ENCODE data around the gene TRIP11.

- peak; percentile 98 for TF ChIP-seq POLR2AphosphoS5 (IDR thresholded peaks at IDR 0.05; ENCODE audit: borderline replicate concordance, low read depth, low read length)
- no peak for TF ChIP-seq EZH2 (IDR thresholded peaks at IDR 0.05)
Observed at GRCh38 chr14:92039719-92040430, at the start of gene TRIP11.

Measured in SK-N-MC (cell line).